GM12892 (cell line): Measurements from ENCODE around the gene PHLPP1.

ENCODE experiments used
- POLR2A ChIP-seq: IDR thresholded peaks from 2 replicates; pipeline ENCODE4 v1.6.1; 2011; ENCODE audit warnings: low read depth, low read length, control low read depth
- POLR2AphosphoS5 ChIP-seq: IDR thresholded peaks from 2 replicates; pipeline ENCODE4 v1.6.1; 2011; ENCODE audit warnings: low read depth, low read length, control low read depth

GRCh38 chr18:62702259-62702658, 13.1 kb upstream of the PHLPP1 start:
- TF ChIP-seq POLR2A = no peak
- TF ChIP-seq POLR2AphosphoS5 = no peak
